GM12874 (cell line): ENCODE measurements around the gene SERP1.

ENCODE experiments used
- TF ChIP-seq, protein P1 (sequence below): IDR thresholded peaks from 2 replicates; pipeline ENCODE4 v1.5.1; 2011; ENCODE audit warnings: low read depth, mild to moderate bottlenecking, control low read depth, low read length, moderate library complexity; ENCODE audit not compliant: insufficient read depth

The SERP1 gene

DNA sequence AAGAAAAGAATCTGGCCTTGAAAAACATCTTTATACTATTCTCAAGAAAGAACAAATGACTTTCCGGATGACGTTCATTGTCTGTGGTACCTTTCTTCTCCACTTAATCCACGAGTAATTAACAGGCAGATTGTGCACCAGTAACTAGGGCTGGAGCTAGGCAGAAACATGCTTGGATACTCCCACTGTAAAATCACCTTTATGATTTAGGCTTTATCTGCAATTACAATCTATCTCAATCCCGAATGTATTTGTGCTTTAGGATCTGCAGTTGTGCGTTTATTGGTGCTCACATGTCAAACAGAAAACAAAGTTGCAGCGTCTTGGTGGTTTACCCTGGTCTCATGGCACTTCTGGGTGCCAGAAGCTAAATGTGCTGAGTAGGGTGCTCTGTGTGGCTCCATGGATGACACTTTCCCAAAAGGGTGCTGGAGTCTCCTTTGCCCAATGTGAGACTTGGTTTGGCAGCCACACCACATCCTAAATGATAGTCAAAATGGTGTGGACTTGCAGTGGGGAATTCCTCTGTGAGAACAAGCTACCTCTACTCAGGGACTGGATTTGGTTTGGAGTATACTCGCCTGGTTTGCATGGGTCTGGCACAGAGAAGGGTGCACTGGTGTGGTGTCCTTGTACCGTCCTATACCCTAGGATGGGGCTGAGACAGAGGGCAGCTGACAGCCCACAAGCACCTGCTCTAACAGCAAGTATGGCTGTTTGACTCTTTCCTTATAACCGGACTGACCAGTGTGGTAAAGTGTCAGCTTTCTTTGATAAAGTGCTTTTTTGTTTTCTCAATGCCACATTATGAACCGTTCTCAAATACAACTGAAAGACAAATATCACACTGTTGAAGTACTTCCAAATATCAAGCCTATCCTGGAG, 7.7 kb downstream of the SERP1 start:
- TF ChIP-seq, protein P1, sequence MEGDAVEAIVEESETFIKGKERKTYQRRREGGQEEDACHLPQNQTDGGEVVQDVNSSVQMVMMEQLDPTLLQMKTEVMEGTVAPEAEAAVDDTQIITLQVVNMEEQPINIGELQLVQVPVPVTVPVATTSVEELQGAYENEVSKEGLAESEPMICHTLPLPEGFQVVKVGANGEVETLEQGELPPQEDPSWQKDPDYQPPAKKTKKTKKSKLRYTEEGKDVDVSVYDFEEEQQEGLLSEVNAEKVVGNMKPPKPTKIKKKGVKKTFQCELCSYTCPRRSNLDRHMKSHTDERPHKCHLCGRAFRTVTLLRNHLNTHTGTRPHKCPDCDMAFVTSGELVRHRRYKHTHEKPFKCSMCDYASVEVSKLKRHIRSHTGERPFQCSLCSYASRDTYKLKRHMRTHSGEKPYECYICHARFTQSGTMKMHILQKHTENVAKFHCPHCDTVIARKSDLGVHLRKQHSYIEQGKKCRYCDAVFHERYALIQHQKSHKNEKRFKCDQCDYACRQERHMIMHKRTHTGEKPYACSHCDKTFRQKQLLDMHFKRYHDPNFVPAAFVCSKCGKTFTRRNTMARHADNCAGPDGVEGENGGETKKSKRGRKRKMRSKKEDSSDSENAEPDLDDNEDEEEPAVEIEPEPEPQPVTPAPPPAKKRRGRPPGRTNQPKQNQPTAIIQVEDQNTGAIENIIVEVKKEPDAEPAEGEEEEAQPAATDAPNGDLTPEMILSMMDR = no peak

DNA sequence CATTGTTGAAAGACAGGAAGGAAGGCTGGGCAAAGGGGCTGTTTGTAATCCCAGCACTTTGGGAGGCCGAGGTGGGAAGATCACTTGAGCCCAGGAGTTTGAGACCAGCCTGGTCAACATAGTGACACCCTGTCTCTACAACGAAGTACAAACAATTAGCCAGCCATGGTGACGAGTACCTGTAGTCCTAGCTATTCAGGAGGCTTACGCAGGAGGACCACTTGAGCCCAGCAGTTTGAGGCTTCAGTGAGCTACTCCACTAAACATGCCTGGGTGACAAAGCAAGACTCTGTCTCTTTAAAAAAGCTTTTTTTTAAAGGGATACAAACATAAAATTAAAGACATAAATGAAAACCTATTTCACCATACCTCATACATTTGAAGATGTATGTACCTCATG, 11.1 kb downstream of the SERP1 start:
- TF ChIP-seq, protein P1 = no peak

DNA sequence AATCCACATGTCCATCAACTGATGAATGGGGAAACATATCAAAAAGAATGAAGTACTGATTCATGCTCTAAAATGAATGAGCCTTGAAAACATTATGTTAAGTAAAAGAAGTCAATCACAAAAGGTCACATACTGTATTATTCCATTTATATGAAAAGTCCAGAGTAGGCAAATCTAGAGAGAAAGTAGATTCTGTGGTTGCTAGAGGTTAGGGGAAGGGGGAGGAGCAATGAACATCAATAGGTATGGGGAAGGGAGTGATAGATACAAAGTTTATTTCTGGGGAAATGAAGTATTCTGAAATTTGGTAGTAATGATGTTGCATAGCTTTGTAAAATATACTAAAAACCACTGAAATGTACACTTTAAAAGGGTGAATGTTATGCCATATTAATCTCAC, 14.5 kb downstream of the SERP1 start:
- TF ChIP-seq, protein P1 = no peak

DNA sequence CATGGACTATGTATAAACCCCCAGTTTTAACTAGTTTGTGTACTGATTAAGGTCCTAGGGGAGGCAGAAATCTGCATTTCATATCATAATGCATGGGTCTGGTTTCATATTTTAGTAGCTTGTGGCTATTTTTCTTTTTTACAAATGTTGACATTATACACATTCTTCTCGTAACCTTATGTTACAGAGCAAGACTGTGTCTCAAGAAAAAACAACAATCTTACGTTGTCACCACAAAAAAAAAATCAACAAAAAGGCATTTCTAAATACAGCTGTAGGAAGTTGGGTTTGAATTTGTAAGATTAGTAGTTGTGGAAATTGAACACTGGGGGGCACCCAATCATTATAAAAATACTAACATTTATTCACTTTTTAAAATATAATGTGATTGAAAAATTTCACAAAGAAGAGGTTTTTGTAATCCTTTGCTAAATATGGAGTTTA, 17.9 kb downstream of the SERP1 start:
- TF ChIP-seq, protein P1 = no peak

DNA sequence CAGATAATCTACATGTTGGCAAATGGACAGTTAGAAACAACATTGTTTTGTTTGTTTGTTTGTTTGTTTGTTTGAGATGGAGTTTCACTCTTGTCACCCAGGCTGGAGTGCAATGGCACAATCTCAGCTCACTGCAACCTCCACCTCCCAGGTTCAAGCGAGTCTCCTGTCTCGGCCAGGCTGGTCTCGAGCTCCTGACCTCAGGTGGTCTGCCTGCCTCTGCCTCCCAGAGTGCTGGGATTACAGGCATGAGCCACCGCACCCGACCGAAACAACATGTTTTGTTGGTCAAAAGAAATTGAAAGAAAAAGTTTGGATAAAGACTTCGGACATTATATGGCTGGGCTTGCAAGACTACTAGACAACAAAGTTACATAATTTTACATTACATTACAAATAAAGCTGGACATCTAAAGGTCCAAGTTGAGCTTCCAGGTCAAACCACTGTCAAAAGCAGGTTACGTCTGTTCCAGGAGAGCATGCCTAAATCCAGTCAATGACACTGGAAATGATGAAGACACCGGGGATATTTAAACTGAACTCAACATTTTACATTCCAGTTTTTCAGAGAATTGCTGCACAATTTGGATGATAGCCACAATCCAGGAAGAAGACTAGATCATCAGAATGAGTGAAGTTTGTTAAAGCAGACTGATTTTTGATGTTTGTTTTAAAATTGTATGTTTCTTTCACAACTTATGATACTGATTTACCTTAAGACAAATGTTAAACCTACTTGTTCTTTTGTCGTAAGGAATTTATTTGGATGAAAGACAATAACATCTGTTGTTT, 18.6 kb downstream of the SERP1 start:
- TF ChIP-seq, protein P1 = no peak

DNA sequence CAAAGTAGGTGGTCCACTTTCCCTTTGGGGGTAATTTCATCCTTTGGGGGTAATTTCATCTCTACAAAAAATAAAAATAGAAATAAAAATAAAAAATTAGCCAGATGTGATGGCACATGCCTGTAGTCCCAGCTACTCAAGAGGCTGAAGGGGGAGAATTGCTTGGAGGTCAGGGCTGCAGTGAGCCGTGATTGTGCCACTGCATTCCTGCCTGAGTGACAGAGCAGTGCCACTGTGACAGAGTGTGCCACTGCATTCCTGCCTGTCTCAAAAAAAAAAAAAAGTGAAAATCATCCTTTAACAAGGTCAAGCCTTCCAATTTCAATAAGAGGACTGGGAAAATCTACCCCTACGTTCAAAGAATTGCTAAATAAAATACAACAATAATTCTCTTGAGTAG, 22.8 kb downstream of the SERP1 start:
- TF ChIP-seq, protein P1 = no peak

DNA sequence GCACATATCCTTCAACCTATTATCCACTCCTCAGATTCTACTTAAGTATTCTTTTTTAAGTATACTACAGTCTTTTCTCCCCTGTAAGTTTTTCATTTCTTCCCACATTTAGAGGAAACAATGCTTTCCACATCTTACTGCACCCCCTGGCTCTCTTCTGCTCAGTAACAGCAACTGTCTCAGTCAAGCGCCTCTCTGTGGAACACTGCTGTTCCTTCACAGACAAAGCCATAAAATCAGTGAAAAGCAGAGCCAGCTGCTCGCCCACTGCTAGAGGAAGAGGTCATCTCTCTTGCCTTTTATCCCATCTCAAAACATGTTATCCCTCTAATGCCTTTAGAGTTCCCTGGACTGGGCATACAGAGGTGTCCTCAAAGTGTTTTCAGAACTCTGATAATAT, 24.8 kb downstream of the SERP1 start:
- TF ChIP-seq, protein P1 = no peak
